Left lung (tissue), 10 donors: ENCODE results near the gene CRACDL. TPM values are rescaled to one million over a fixed set of nuclear protein-coding genes. Genes with fewer than 3 reads are reported as not detected.

ENCODE experiments used
- ATAC-seq: fragments of 200-7000 bp; cut with Tn5 transposase; one replicate; pipeline ENCODE4 v1.9.1; 2020; ENCODE audit warnings: moderate library complexity
- DNase-seq, 4 donors: peaks; one replicate each; pipeline ENCODE4 v3.0.0-alpha.2; 2013 to 2020
- H3K27ac ChIP-seq, 2 donors: fragments of 200-600 bp; sonication (generic) in 1 of 2; one replicate each; pipeline versions ENCODE4 v1.5.0 to v1.8.0; 2020 to 2021
- H3K27me3 ChIP-seq, 2 donors: fragments of 200-600 bp; sonication (generic) in 1 of 2; one replicate each; pipeline versions ENCODE4 v1.5.0 to v1.8.0; 2020 to 2021
- H3K36me3 ChIP-seq, 2 donors: fragments of 200-600 bp; sonication (generic) in 1 of 2; one replicate each; pipeline versions ENCODE4 v1.5.0 to v1.8.0; 2020 to 2021
- H3K4me1 ChIP-seq, 2 donors: fragments of 200-600 bp; one replicate each; pipeline ENCODE4 v1.8.0; 2021
- H3K4me3 ChIP-seq, 2 donors: fragments of 200-600 bp; sonication (generic) in 1 of 2; one replicate each; pipeline versions ENCODE4 v1.5.0 to v1.8.0; 2020 to 2021; ENCODE audit warnings: mild to moderate bottlenecking in 1 of 2
- H3K9me3 ChIP-seq, 2 donors: fragments of 200-600 bp; sonication (generic) in 1 of 2; one replicate each; pipeline versions ENCODE4 v1.5.0 to v1.8.0; 2020 to 2021
- intact Hi-C, 2 donors: fragments of 100-400 bp; cut with DNase I; formaldehyde crosslinking; loops; one replicate each; pipeline versions ENCODE4 v1.11.2 to v1.14.2; 2022
- polyA plus RNA-seq, 6 donors: library from polyadenylated mRNA; unstranded; fragments of 120-200 nt; gene quantifications; one replicate each; pipeline ENCODE4 v1.2.1, GENCODE V29; 2013; ENCODE audit not compliant: insufficient read length in 6 of 6
- total RNA-seq, 2 donors: library from RNA; stranded (reverse); fragmentation: NEBNext Ultra II Directional; extraction: Animal tissue kit (Norgen Biotek cat#: 25700); gene quantifications; one replicate each; pipeline ENCODE4 v1.2.1, GENCODE V29; 2021
- TF ChIP-seq, protein P1 (sequence below), 2 donors: fragments of 200-600 bp; sonication (generic) in 1 of 2; IDR thresholded peaks; one replicate each; pipeline versions ENCODE4 v1.5.0 to v1.8.0; 2021; ENCODE audit warnings: antibody characterized with exemption in 2 of 2
- donor health status: DM: no; HTN: yes; CAD: no.
- donor health status: DM: no; HTN: no; CAD: no.

CRACDL gene
- total and polyA plus RNA-seq, 8 donors: 4.0 to 15.2 (median 6.0) TPM

DNA sequence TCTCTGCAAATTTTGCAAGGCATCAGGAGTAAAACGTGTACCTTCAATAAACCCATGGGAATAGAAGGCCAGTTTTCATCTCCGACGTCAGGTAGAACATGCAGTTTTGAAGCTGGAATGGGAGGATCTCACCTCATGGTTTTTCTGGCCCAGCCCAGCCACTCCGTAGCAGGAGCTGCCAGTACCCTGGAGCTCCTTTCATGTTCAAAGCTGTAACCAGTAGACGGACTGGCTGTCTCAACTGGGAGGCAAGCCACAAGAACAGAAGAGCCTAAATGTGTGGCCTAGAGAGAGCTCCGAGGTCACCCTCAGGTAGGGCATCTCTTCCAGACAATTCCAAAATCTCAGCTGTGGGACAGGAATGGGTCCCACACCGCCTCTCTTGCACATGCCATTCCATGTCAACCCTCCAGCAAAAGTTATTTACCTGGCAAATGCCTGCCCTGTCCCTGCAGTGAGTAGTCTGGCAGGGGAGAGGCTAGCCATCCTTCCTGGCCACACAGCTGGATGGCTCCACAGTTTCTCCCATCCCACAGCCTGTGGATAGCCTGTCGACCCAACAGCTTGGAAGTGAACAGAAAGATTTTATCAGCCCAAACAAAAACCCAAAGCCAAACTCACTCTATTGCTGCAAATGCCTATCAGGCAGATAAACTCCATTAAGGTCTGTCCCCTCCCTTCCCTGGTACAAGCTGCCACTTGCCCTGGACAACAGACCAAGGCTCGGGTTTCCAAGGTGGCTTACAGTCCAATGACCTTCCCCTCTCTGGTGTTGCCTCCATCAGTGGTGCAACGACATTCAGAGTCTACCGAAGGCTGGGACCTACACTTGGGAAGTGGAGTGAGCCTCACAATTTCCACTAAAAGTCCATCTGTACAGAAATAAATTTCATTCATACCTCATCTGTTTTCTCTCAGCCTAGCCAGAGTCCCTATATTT is 27.8 kb downstream of the CRACDL start:
- intact Hi-C loops: no loop called here
- Histone ChIP-seq H3K4me1 (peaks cover 24 to 38% of the 10 kb centered on the region in 2 donors), H3K36me3 (no peaks in the 10 kb centered on the region), H3K4me3 (no peak overlapping the region), H3K27ac (peak overlapping the region in 1 of 2 donors; percentile 38), H3K9me3 (no peaks in the 10 kb centered on the region), H3K27me3 (no peaks in the 10 kb centered on the region)
- TF ChIP-seq, protein P1, sequence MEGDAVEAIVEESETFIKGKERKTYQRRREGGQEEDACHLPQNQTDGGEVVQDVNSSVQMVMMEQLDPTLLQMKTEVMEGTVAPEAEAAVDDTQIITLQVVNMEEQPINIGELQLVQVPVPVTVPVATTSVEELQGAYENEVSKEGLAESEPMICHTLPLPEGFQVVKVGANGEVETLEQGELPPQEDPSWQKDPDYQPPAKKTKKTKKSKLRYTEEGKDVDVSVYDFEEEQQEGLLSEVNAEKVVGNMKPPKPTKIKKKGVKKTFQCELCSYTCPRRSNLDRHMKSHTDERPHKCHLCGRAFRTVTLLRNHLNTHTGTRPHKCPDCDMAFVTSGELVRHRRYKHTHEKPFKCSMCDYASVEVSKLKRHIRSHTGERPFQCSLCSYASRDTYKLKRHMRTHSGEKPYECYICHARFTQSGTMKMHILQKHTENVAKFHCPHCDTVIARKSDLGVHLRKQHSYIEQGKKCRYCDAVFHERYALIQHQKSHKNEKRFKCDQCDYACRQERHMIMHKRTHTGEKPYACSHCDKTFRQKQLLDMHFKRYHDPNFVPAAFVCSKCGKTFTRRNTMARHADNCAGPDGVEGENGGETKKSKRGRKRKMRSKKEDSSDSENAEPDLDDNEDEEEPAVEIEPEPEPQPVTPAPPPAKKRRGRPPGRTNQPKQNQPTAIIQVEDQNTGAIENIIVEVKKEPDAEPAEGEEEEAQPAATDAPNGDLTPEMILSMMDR (IDR thresholded peaks at IDR 0.05): no peak
- no peak for ATAC-seq
- no peak for DNase-seq

DNA sequence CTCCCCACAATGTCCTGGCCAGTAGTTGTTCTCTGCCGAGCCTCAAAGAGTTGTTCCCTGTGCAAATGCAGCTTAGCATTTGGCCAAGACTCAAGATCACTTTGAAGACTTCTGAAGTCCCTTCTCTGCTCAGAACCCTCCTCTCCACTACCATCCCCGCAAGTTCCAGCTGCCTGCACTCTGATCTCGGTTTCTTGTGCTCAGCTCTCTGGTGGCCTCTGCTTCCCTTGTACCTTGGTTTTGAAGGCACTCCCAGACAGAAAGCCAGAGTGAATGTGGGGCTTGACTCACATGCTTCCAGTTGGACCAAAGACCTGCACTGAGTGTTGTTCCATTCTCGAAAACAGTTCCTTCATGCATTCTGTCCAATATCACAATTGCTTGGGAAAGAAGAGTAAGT is 28.6 kb downstream of the CRACDL start:
- Histone ChIP-seq H3K36me3 (no peaks in the 10 kb centered on the region), H3K4me1 (peaks cover 18 to 30% of the 10 kb centered on the region in 2 donors), H3K4me3 (no peak overlapping the region), H3K27me3 (no peaks in the 10 kb centered on the region), H3K27ac (no peak overlapping the region), H3K9me3 (no peaks in the 10 kb centered on the region)
- TF ChIP-seq, protein P1 (IDR thresholded peaks at IDR 0.05): no peak
- intact Hi-C loops: no loop called here
- DNase-seq (no peak), ATAC-seq (no peak)

DNA sequence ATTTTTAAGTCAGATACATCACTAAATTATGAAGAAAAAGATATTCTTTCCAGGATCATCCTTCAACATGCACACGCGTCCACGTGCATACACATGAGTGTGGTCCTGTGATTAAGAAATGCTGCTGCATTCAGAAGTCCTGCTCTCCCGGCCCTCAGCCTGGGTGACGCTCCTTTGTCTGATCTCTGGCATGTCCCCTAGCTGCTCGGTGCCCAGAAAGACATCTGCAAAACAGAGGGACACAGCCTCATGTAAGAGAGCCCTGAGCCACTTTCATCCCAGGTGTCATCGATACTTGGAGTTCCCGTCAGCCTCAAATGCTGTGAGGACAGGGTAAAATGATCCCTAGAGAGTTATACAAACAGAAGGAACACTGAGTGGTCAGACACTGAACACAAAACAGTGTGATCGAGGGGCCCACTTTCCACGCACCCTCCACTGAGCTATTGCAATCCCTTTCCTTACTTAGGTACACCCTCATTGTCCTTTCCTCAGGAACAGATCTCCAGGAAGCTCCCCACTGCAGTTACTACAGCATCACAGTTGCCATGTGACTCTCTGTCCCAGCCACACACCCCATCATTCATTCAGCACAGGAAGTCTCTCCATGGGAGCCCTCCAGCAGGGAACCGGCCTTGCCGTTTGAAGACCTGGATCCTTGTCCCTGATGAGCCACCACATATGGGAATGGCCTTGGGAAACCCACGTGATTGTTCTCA is 32.1 kb downstream of the CRACDL start:
- Histone ChIP-seq H3K9me3 (no peaks in the 10 kb centered on the region), H3K27me3 (no peaks in the 10 kb centered on the region), H3K27ac (no peak overlapping the region), H3K4me1 (peaks cover 0 to 4% of the 10 kb centered on the region in 2 donors), H3K4me3 (no peak overlapping the region), H3K36me3 (no peaks in the 10 kb centered on the region)
- intact Hi-C loops: no loop called here
- TF ChIP-seq, protein P1 (IDR thresholded peaks at IDR 0.05): no peak
- DNase-seq: peak in 1 of 4 donors; percentile 19
- no peak for ATAC-seq

DNA sequence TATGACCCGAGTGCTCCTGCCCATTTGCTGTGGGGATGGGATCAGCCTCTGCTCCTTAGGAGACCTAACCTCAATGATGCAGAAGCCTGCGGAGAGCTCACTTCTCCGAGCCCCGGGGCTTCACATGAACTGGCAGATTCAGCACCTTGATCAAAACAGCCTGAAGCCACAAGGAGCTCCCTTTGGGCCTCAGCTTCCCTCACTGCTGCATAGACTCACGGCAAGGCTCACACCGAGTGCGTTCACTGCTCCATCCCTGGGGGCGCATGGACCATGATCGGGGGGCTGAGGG is 33.0 kb downstream of the CRACDL start:
- Histone ChIP-seq H3K9me3 (no peaks in the 10 kb centered on the region), H3K4me3 (no peak overlapping the region), H3K27me3 (no peaks in the 10 kb centered on the region), H3K36me3 (no peaks in the 10 kb centered on the region), H3K4me1 (no peaks in the 10 kb centered on the region), H3K27ac (no peak overlapping the region)
- intact Hi-C loops: no loop called here
- TF ChIP-seq, protein P1 (IDR thresholded peaks at IDR 0.05): no peak
- ATAC-seq (no peak), DNase-seq (peak in 1 of 4 donors; percentile 19)
